Mesothelial cell of epicardium (in vitro differentiated cells): ENCODE data around the gene ZNF536. TPM values are rescaled to one million over a fixed set of nuclear protein-coding genes. Genes with fewer than 3 reads are reported as not detected.
A peak's percentile ranks its signal among the peaks of the same experiment; 100 is the strongest.

Experiments
- DNase-seq, 2 experiments: peaks; one replicate each; pipeline ENCODE4 v3.0.0; 2021; ENCODE audit warnings: low spot score in 2 of 2; ENCODE audit not compliant: unreplicated experiment in 2 of 2
- H3K27ac Mint-ChIP-seq: 2 replicates; pipeline ENCODE4 v1.8.0; 2021; ENCODE audit warnings: mixed read lengths
- H3K27me3 Mint-ChIP-seq: 2 replicates; pipeline ENCODE4 v1.8.0; 2021; ENCODE audit warnings: low read depth, mixed read lengths
- H3K36me3 Mint-ChIP-seq: 2 replicates; pipeline ENCODE4 v1.8.0; 2021; ENCODE audit warnings: mixed read lengths
- H3K4me1 Mint-ChIP-seq: 2 replicates; pipeline ENCODE4 v1.8.0; 2021; ENCODE audit warnings: mixed read lengths
- H3K4me3 Mint-ChIP-seq: 2 replicates; pipeline ENCODE4 v1.8.0; 2021; ENCODE audit warnings: mild to moderate bottlenecking, moderate library complexity, mixed read lengths
- H3K9me3 Mint-ChIP-seq: 2 replicates; pipeline ENCODE4 v1.8.0; 2021; ENCODE audit warnings: mixed read lengths
- CTCF ChIP-seq: fragments of 200-600 bp; sonication (generic); IDR thresholded peaks from one replicate; pipeline ENCODE4 v1.5.0; 2021; ENCODE audit warnings: antibody characterized with exemption; ENCODE audit not compliant: unreplicated experiment
- total RNA-seq: library from RNA; stranded (reverse); gene quantifications from 3 replicates; pipeline ENCODE4 v1.2.1, GENCODE V29; 2021

Gene ZNF536
- total RNA-seq, 1 donor from 2014 or later = 9.2 TPM

DNA sequence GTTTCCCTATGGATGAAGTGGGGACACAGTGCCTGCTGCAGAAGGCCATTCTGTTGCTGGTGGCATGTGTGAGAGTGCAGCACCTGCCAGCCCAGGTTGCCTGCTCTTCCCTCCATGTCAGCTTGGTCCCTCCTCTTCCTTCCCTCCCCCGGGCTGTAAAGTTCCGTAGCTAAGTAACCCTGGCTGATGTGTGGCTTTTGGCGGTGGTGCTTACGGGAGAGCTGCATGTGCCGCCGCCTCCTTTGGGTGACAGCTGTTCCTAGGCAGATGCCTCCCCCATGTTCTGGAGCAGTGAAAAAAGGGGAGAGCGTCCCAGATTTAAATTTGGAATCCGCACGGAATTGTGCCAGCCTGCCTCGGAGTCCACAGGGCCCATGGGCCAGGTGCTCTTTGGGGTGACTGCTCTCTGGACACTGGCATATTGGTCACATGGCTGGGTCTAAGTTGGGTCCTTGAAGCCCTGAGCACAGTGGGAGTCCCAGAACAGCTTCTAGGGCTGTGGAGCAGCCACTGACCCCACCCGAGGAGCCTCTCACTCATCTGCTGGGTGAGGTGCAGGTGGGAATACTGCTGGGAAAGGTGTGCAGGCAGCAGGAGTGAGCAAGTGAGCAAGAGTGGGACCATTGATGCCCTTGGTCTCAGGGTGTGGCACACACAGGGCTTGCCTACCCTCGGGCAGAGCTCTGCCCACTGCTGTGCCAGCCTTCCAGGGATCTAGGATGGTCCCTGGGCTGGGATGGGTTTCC lies 33.1 kb upstream of the ZNF536 start:
- H3K36me3 Mint-ChIP-seq = no peaks in the 10 kb centered on the region
- H3K4me1 Mint-ChIP-seq = peaks cover 13% of the 10 kb centered on the region
- no peak overlapping the region for H3K27ac Mint-ChIP-seq
- TF ChIP-seq CTCF = no peak
- no peak overlapping the region for H3K4me3 Mint-ChIP-seq
- DNase-seq = no peak
- peaks cover 3% of the 10 kb centered on the region for H3K27me3 Mint-ChIP-seq
- no peaks in the 10 kb centered on the region for H3K9me3 Mint-ChIP-seq

DNA sequence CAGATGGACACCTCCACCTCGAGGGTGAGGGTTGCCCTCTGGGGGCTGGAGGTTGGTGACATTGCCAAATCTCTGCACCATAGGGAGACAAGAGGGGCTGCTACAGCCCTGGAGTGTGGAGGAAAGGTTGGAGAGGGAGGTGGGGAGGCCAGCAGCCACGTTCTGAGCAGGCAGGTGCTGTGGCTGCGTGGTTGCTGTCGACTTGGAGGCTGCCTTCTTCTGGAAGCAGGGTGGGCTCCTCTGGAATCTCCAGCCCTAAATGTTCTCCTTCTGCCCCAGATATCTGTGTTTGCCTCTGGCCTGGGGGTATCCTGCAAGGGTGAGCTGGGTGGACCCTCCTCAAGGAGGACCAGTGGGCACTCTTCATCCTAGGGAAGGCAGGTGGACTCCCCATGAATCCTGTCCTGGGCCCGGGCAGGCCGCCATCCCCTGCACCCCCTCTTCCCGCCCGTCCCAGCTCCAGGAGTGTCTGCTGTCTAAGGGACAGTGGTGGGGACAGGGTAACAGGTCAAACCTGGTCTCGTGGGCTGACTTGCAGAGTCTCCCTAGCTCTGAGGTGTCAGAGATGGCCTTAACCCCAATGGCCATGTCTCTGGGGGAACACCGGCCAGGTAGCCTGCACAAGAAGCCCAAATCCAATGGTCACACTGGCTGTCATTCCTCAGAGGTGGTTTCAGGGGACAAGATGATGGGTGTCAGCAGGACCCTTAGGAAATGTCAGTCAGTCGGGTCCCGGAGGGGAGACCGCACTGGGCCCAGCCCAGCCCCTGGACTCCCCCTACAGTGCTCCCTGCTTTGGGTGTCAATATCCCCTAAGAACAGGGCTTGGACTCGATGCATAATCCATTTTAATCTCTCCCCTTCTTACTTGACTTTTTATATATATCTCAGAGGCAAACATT lies 32.3 kb upstream of the ZNF536 start:
- H3K4me1 Mint-ChIP-seq = peaks cover 13% of the 10 kb centered on the region
- TF ChIP-seq CTCF = no peak
- peaks cover 3% of the 10 kb centered on the region for H3K27me3 Mint-ChIP-seq
- no peaks in the 10 kb centered on the region for H3K36me3 Mint-ChIP-seq
- no peak overlapping the region for H3K4me3 Mint-ChIP-seq
- DNase-seq = no peak
- H3K27ac Mint-ChIP-seq = no peak overlapping the region
- H3K9me3 Mint-ChIP-seq = no peaks in the 10 kb centered on the region

DNA sequence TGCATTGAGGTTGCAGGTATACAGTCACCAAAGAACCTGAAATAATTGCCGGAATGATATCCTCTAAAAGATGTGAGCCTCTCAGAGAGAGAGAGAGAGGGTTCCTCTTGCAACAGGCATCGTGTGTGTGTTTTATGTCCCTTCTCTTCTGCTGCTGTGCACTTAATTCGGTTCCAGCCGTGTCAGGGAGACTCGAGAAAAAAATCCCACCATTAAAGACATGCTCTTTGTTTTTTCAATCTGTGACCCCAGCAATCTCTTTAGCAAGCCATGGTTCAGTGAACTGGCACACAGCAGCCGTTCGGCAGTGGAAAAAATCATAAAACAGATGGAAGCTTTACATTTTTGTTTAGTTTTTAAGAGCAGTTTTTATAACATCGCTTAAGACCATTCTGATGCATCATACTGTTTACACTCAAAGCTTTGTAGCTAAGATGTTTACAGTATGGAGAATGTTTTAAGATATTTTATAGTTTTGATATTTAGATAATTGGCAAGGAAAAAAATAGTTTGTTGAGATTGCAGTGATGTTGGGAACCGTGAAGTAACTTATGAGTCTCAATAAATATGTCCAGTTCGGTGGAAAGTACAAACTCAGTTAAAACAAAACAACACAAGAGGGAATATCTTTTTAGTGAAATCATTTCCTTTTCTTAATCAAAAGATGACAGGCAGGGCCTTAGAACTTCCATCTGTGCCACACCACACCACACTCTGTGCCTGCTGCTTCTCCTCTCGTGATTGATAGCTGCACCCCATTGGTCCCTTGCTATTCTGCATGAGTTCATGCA lies 31.2 kb upstream of the ZNF536 start:
- no peak for DNase-seq
- no peak for TF ChIP-seq CTCF
- no peaks in the 10 kb centered on the region for H3K36me3 Mint-ChIP-seq
- peak overlapping the region; percentile 63 for H3K27ac Mint-ChIP-seq
- H3K27me3 Mint-ChIP-seq = peaks cover 3% of the 10 kb centered on the region
- no peaks in the 10 kb centered on the region for H3K9me3 Mint-ChIP-seq
- peaks cover 13% of the 10 kb centered on the region for H3K4me1 Mint-ChIP-seq
- H3K4me3 Mint-ChIP-seq = no peak overlapping the region

- peak overlapping the region; percentile 63 for H3K27ac Mint-ChIP-seq
- H3K27me3 Mint-ChIP-seq = peaks cover 3% of the 10 kb centered on the region
- H3K4me3 Mint-ChIP-seq = no peak overlapping the region
- no peaks in the 10 kb centered on the region for H3K9me3 Mint-ChIP-seq
- H3K36me3 Mint-ChIP-seq = no peaks in the 10 kb centered on the region
- TF ChIP-seq CTCF = no peak
- no peak for DNase-seq
- H3K4me1 Mint-ChIP-seq = peaks cover 13% of the 10 kb centered on the region
Measured at GRCh38 chr19:30341611-30342201, 30.5 kb upstream of the ZNF536 start.

GRCh38 chr19:30342901-30343300 lies 29.3 kb upstream of the ZNF536 start:
- TF ChIP-seq CTCF = no peak
- peaks cover 6% of the 10 kb centered on the region for H3K27me3 Mint-ChIP-seq
- no peak overlapping the region for H3K27ac Mint-ChIP-seq
- H3K4me1 Mint-ChIP-seq = peaks cover 13% of the 10 kb centered on the region
- no peaks in the 10 kb centered on the region for H3K36me3 Mint-ChIP-seq
- no peak overlapping the region for H3K4me3 Mint-ChIP-seq
- no peak for DNase-seq
- H3K9me3 Mint-ChIP-seq = no peaks in the 10 kb centered on the region
